ENCODE data around the gene OPA3.

OPA3 gene

DNA sequence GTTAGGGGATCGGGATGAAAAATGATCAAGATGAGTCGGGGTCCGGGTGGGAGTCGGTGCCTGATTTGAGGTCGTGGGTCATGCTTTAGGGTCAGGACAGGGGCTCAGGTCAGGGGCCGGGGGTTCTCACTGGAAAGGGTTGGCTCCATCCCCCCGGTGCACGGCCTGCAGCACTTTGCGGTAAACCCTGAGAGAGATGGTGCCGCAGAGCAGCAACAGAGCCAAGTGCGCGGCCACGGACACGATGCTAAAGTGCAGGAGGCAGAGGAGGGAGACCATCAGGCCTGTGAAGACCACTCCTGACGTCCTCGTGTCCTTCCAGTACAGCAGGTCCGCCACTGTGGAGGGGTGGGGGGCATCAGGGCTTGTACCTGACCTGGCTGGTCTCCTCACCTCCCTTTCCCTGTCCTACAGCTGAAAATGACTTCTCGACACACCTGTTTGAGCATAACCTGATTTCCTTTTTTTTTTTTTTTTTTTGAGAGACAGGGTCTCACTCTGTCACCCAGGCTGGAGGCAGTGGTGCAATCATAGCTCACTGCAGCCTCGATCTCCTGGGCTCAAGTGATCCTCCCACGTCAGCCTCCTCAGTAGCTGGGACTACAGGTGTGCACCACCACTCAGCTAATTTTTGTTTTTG is 95.3 kb downstream of the OPA3 start:
- DNase-seq (ENCODE audit: extremely low spot score, insufficient read length, low read depth) (no peak), FAIRE-seq (no peak)

DNA sequence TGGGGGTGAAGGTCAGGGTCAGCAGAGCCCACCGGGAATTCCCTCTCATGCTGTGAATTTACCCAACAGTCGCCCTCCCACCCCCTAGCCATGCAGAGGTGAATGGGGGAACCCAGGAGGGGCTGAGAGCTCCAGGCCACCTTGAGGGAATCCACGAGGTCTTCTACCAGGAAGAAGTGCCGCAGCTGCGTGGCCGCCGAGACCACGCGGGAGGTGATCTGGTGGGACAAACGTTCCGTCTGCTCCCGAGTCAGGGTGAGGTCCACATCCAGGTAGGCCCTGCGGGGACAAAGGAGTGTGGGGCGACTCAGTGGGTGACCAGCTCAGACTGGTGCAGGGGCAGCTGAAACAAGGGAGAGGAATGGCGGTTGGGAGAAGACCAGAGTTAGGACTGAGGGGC is 95.9 kb downstream of the OPA3 start:
- FAIRE-seq (no peak), DNase-seq (ENCODE audit: extremely low spot score, insufficient read length, low read depth) (no peak)

DNA sequence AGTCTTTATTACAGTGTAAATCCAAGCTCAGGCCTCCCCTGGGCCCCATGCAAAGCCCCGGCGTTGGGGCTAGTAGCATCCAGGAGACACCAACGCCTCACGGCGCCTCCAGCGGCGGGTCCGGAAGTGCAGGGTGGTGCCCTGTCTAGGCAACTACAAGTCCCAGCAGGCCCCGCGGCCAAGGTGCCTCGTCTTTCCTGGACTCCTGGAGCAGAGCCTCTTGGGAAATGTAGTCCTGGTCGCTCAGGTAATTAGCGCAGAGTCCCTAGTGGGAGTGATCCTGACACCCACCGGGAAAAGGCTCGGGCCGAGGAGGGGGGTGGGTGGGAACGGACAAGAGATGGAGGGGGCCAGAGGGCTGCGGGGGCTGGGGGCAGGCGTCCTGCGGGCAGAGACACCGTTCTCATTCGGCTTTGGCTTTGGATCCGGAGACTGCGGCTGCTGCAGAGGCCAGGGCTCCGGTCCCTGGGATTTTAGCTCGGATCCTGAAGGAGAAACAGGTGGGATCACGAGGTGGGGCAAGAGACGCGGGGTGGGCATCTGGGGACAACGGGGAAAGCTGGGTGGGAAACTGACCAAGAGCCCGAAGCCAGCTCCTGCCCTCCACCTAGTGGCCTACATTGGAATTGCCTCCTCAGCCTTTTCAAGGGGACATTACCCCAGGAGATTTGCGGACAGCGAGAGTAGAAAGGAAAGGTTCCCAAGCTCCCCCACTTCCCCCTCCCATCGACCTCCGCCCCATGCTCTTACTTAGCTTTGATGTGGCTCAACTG is 99.1 kb downstream of the OPA3 start:
- FAIRE-seq: peak; percentile 96
- peak; percentile 75 for DNase-seq (ENCODE audit: extremely low spot score, insufficient read length, low read depth)

DNA sequence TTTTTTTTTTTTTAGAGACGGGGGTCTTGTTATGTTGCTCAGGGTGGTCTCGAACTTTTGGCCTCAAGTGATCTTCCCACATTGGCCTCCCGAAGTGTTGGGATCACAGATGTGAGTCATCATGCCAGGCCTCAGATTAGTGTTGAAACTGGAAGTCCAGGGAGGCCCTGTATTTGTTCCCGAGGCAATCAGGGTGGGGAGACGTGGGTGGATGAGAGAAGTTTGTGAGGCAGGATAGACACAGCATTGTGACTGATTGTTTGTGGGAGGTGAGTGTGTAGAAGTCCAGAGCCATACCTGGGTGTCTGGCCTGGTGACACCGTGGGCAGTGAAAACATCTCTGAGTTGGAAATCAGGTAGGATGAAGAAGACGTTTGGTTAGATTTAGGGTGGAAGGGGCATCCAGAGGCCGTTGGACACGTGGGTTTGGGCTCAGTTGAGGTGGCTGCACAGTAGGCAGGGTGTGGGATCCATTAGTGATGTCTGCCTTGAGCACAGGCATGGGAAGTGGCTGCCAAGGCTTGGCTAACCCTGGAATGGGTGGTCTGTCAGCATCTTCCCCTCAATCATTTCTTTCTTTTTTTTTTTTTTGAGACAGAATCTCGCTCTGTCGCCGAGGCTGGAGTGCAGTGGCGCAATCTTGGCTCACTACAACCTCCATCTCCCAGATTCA is 100.2 kb downstream of the OPA3 start:
- FAIRE-seq: no peak

DNA sequence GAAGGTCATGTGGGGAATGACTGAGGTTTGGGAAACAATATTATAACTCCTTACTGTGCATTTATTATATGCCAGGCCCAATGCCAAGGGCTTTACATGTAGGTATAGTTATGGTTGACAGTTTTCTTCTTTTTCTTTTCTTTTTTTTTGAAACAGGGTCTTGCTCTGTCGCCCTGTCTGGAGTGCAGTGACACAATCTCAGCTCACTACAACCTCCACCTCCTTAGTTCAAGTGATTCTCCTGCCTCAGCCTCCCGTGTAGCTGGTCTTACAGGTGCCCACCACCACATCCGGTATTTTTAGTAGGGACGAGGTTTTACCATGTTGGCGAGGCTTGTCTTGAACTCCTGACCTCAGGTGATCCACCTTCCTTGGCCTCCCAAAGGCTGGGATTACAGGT is 101.6 kb downstream of the OPA3 start:
- DNase-seq (ENCODE audit: extremely low spot score, insufficient read length, low read depth) (no peak), FAIRE-seq (no peak)

More for the DNA sequence above, 100.2 kb downstream of the OPA3 start:
- no peak for DNase-seq (ENCODE audit: extremely low spot score, insufficient read length, low read depth)

DNA sequence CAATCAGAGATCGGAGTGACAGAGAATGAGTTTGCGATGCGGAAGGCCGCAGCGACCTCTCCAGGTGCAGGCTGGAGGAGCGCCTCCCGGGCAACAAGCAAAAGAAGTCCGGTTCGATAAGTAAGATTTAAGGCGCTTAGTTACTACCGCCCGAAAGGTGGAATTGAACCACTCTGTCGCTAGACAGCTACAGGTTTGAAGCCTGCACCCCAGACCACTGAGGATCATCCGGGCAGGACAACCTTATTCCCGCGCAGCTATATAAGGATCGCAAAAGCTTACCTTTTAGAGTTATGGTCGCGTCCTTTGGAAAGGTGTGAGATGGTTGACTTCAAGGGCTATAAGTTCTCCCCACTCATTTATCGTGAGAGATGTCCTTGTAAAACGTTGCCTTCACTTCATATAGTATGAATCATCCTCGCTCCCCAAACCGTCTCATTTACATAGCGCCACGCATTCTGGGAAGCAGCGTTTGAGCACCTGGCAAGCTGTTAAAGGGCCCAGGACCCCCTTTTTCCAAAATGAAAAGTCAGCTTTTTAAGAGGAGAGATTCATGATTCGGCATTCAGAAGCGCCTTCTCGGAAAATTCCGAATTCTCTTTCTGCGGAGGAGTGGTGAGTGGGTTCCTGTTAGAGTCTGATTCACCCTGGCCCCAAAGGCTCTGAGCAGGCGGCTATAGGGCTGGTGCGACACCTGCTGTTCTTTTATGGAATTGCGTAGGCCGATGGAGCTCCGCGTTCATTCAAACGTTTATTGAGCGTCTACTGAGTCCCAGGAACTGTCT is 106.0 kb downstream of the OPA3 start:
- DNase-seq (ENCODE audit: extremely low spot score, insufficient read length, low read depth): no peak
- peak; percentile 94 for FAIRE-seq

DNA sequence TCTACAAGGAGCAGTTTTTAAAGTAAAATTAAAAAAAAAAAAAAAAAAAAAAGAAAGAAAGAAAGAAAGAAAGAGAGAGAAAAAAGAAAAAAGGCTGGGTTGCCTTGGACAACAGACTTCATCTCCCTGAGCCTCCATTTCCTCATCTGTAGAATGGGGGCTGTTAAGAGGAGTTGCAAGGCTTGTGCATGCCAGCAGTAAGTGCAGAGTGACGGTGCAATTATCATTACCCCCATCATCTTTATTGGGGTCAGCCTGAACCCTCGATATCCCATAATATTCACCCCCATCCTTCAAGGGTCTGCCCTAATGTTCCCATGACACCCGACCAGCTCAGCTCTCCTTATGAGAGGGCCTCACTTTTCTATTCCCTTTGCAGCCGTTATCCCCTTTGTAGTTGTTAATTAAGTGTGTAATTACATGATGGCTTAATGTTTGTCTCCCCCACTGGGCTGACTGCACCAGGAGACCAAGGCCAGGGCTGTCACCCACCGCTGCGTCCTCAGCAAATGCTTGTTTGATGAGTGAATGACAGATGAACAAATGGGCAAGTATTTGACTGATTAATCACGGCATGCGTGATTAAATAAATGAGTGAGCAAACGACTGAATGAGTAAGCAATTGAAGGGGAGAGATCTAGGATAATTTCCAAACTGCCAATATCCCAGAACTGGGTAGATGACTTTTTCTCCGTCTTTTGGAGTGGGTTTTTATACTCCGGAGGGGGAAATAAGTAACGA is 106.7 kb downstream of the OPA3 start:
- no peak for DNase-seq (ENCODE audit: extremely low spot score, insufficient read length, low read depth)
- FAIRE-seq: peak; percentile 46

All from GM18507 (cell line).